Mesenteric fat pad (tissue), 1 donor: Measurements from ENCODE around the gene PKHD1. TPM values are rescaled to one million over a fixed set of nuclear protein-coding genes. Genes with fewer than 3 reads are reported as not detected.
"Not testable (repeated sequence)": the region's sequence is repeated elsewhere in the genome, so short reads cannot be mapped to it uniquely, and the experiment has no call there.

Experiments
- DNase-seq: peaks from one replicate; pipeline ENCODE4 v3.0.0-alpha.2; 2020; ENCODE audit warnings: low spot score
- total RNA-seq: library from RNA; stranded (reverse); fragmentation: NEBNext Ultra II Directional; extraction: Animal tissue kit (Norgen Biotek cat#: 25700); gene quantifications from one replicate; pipeline ENCODE4 v1.2.1, GENCODE V29; 2021
- donor health status: DM: yes; HTN: yes; CAD: no.

The PKHD1 gene
- total RNA-seq, 1 donor from 2014 or later = not detected

DNA sequence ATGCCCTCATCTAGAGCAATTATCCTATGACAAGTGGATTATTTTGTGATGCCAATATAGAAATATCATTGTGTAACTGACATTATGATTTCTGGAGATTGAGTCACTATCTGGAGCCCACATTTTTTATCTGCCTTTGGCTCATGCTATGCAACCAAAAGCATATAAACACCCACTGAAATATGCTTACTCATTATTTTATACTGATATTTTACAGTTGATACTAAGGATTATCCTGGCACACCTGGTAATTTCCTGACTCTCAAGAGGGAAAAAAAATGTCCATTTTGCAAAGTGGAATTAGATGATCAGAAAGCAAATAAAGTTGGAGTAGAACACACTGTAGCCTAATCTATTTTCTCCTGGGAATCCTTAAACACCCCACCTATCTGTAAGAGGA, 154.5 kb downstream of the PKHD1 start:
- DNase-seq = no peak

DNA sequence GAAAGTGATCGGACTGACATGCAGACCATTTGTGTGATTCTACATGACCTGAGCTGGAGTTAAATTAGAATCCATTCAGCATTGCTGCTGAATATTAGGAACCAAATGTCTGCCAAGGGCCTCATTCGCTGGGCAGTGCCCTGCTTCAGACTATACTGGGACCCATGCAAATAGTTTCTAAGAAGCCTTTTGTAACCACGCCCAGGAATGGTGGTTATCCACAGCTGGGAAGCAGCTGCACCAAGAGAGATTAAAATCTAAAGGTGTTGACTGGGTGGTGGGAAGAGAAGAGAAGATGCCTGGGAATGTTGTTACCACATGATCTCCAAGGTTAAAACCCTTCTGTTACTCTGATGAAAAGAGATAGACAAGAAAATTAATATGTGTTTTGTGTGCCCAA, 156.8 kb downstream of the PKHD1 start:
- no peak for DNase-seq

DNA sequence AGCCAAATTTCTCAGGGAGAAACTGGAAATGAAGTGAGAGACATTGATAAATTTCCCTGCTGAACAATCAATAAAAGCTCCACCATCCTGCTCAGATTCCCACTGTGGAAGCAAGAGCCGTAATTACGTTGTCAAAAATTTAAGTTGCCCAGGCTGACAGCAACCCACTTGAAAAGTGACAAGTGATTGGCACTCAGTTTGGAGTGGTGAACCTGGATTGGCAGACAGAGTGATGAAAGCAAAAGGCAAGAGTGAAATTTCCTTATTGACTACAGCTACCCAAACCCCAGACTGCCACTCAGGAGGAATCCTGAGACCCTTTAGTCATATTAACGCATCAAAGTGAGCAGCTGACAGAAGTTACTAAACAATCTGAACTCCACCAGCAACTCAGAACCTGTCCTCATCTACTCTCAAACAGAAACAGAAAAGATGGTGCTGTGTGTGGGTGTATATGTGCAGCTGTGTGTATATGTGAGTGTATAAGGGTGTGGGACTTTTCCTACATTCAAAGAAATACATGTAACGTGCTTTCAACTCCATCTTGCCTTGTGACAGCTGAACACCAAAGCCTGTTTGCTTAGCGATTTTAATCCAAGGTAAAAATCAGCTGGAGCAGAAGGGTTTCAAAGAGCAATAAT, 157.4 kb downstream of the PKHD1 start:
- DNase-seq = no peak

DNA sequence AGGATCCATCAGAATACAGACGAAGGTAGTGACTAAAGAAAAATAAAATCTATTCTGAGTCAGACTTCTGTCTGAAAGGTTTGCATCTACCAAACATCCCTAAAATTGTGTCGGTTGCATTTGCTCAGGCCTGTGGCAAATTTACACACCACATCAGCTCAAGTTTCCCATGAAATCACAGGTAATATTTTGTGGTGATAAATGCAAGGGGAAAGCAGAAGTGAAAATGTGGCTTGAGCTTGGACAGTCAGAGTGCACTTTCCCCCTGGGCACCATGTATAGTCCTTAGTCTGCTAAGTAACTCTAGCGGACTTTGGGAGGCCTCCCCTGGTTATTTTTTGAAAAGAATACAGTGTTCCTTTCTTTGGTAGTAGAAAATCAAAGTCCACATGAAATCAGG, 159.1 kb downstream of the PKHD1 start:
- DNase-seq = no peak

DNA sequence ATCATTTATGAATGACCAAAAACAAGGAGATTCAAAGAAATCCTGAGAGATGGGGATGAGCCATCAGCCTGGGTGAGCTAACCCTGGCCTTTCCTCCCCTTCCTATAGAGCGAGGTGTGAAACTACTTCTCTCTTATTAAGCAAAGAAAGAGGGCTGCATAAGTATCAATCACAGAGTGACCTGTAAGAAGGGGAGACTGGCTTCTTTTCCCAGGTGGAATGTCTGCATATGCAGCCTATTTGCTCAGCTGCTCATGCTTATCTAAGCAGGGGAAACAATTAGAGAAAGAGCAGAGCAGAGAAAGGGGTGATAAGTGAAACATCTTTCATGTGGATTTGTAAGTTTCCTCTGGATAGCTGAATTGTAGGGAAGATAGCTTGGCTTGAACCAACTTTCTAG, 160.0 kb downstream of the PKHD1 start:
- no peak for DNase-seq

DNA sequence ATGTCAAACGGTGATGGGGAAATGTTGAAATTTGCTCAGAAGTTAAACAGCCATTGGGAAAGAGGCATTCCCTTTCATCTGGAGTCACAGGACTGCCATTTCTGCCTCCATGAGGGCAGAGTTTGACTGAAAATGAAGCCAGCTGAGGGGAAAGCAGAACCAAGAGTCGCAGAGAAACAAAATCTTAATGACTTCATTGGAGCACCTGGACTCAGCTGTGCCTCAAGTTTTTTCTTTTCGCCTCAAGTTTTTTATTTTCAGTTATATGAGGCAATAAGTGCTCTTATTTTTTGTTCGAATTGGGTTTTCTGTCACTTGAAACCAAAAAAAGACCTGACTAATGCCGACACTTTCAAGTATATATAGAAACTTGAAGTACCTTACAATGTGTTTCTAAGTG, 161.3 kb downstream of the PKHD1 start:
- no peak for DNase-seq

DNA sequence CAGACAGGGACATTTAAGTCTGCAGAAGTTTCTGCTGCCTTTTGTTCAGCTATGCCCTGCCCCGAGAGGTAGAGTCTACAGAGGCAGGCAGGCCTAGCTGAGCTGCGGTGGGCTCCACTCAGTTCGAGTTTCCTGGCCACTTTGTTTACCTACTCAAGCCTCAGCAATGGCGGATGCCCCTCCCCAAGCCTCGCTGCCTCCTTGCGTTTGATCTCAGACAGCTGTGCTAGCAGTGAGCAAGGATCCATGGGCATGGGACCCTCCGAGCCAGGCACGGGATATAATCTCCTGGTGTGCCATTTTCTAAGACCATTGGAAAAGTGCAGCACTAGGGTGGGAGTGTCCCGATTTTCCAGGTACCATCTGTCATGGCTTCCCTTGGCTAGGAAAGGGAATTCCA, 164.9 kb downstream of the PKHD1 start:
- DNase-seq = not testable (repeated sequence)

DNA sequence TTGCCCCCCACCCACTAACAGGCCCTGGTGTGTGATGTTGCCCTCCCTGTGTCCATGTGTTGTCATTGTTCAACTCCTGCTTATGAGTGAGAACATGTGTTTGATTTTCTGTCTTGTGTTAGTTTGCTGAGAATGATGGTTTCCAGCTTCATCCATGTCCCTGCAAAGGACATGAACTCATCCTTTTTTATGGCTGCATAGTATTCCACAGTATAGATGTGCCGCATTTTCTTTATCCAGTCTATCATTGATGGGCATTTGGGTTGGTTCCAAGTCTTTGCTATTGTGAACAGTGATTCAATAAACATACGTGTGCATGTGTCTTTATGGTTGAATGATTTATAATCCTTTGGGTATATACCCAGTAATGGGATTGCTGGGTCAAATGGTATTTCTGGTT, 169.1 kb downstream of the PKHD1 start:
- DNase-seq = not testable (repeated sequence)

DNA sequence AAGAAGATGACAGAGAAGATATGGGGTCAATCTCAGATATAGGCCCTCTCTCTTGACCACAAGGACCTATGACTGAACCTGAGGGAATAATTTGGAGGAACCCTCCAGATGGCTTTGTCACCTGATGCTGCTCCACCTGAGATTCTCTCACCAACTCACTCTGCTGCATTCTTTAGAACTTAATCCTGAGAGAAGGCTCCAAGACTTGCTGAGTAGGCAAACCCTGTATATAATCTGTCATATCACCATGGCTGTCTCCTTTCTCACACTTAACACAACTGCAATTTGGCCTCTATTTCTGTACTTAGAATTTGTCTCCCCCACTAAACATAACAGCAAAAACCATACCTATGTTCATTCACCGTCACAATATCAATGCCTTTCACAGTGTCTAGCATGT, 172.3 kb downstream of the PKHD1 start:
- no peak for DNase-seq

DNA sequence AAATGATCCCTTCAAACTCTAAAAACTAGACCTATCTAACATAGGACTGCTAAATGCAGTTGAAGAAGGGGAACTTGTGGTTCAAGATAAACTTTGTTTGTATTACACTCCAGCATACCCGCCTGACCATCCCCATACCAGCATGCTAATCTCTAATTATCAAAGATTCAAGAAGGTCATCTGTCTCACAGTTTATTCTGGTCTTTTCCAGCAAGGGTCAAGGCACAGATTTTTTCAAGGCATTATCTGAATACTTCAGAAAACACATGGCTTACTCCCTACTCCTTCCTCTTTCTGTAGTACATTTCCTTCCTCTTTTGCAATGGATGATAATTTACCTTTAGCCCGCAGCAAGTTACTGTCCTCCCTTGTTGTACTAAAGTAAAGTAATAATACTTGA, 174.1 kb downstream of the PKHD1 start:
- DNase-seq = no peak

DNA sequence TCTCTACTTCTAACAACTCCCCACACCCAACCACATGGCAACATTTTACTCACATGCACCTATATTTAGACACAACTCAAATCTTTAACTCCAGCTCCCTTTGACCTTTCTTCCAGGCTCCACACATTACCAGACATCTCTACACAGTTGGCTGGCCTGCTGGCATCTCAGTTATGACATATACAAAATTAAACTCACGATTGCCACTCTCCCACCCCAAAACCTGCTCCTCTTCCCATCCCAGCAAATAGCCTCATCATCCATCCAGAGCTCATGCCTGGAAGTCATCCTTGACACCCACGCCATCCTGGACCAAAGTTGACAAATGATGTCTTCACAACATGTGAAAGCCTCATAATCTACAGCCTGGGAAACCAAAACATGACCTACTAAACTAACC, 176.6 kb downstream of the PKHD1 start:
- DNase-seq = no peak

DNA sequence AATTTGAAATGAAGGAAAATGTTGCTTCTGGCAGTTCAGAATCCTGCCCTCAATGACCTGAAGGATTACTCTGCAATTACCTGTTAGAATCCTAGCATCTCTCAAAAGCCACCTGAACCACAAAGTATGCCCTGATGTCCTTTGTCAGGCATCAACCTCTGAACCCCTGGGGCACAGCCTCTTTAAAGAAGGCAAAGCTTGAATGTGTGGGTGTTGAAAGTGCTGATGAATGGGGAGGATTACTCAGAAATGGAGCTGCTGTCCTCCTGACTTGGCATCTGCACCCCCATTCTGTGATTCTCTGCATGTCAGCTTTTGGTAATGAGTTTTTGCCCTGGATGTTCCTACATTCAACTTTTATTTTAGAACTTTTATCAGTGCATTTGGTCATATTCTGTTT, 179.2 kb downstream of the PKHD1 start:
- DNase-seq = no peak

DNA sequence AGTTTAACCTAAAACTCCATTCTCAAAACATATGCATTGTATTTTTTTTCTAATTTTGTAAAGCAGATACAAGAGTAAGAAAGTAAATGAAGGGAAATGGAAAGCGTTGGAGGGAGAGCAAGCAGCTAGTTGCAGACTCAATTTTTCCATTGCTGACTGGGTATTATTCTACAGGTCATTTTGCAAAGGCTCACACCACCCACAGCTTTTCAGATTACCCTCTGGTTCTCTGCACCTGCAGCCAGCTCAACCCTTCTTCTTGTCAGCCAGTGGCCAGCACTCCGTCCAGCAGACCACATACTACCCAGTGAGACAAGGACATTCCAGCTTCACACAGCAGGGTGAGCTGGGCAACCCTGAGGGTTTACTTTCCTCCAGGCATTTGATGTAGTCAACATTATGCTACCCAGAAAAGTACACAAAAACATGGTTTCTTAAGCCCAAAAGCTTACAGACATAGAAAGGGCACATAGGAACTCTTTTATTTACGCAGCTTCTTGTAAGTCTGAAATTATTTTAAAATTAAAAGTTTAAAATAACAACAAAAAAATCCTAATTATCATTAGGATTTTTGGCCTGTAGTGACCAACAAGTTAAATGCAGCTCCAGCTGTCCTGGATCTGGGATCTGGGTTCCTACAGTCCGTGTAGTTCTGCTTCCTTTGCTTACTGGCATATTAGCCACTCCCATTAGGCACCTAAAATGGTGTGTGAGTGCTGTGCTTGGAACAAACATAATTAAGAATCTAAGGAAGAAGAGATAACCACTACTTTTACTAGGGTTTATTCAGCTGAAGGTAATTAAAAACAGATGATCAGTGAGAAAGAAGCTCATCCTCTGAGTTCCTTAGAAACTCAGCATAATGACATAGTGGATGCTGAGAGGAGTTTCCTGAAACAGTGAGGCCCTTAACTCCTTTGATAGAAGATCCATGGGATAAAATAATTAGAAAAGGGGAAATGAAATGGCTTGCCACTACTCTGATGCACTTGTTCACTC, 185.3 kb downstream of the PKHD1 start:
- no peak for DNase-seq

DNA sequence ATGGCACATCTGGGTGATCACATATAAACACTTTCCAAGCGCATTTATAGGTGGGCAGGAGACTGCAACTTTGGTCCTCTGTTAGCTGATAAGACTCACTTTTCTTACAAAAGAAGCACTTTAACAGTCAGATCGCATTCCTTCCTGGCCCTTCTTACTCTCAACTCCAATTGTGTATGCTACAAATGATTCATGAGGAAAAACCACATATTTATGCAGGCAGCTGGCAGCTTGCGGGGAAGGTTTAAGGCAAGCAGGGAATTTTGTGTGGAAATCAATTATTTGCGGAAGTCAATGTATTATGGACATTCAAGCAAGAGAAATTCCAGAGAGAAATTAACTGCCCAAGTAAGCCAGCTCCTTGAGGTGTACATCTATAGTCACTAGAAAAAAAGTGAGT, 194.0 kb downstream of the PKHD1 start:
- no peak for DNase-seq

DNA sequence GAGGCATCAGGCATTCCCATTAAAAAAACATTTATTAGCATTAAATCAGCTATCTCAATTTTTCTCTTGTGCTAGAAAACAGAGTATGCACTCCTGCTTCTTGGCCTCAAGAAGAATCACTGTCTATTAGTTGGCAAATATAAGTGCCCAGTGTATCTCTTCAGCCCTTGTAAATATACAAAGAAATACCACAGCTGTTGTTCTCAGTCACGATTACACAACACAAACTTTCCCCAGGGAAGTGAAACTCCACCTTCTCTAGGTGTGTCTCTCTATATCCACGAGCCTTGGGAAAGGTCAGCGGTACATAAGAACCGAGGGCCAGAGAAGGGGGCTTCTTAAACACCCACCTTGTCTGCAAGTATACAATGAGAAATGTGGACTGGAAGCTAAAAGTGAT, 194.7 kb downstream of the PKHD1 start:
- no peak for DNase-seq

DNA sequence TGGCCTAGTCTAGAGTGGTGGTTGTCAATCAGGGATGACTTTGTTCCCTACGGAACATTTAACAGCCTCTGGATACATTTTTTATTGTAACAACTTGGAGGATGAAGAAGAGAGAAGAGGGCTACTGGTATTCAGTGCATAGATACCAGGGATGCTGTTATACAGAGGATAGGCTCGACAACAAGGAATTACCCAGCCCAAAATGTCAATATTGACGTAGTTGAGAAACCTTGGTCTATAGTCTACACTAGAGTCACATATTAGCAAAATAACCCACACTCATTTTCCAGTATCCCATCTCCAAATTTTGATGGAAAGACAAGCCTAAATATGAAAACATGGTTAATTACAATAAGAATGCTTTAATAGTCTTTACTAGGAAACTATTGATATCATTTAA, 195.1 kb downstream of the PKHD1 start:
- DNase-seq = no peak

DNA sequence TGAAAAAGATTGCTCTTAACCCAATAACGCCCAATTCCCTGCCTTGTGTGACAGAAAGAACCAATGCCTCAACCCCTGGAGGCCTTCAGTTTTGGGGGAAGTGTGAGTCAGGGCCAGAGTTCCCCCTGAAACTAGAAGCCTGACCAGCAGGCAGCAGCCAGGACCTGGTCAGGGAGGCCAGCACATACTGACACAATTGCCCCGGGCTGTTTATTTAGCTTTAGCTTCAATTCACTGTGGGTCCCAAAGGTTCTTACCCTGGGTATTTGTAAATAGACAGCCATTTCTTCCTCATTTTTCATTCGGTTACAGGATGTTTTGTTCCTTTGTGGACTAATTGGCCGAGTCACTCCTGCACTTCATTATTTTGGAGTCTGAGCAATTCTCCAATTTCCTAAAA, 195.6 kb downstream of the PKHD1 start:
- DNase-seq = no peak

DNA sequence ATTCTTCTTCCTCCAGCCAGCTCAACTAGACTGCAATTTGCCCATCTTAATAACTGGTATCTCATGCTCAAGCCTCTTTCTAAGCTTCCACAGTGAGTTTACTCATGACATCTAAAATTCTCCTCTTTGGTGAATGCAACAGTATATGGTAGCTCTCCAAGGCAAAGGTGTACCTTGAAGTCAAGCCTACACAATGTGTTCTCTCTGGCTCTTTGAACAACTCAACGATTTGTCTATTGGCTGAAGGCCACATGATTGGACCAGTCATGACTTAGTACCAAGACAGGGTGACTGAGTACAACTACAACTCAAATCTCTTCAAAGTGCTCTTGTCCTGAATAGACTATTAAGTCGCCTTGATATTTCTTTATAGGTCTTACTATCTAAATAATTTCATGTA, 199.6 kb downstream of the PKHD1 start:
- DNase-seq = no peak

DNA sequence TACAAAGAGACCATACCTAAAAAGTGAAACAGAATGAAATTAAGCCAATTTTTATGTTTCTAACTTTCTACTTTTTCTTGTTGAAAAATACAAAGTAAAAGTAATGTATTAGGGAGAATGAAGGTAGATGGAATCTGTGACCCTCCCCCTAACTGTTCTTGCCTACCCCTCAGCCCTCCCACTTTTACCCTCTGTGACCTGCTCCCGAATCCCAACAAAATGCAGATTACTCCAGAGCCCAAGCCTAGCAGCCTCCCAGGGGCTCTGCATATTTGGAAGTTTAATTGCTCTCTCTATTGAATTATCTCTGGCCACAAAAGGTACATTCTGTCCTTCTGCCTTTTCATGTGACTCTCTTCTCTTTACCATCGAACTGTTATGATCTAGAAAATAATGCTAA, 201.5 kb downstream of the PKHD1 start:
- DNase-seq = no peak

DNA sequence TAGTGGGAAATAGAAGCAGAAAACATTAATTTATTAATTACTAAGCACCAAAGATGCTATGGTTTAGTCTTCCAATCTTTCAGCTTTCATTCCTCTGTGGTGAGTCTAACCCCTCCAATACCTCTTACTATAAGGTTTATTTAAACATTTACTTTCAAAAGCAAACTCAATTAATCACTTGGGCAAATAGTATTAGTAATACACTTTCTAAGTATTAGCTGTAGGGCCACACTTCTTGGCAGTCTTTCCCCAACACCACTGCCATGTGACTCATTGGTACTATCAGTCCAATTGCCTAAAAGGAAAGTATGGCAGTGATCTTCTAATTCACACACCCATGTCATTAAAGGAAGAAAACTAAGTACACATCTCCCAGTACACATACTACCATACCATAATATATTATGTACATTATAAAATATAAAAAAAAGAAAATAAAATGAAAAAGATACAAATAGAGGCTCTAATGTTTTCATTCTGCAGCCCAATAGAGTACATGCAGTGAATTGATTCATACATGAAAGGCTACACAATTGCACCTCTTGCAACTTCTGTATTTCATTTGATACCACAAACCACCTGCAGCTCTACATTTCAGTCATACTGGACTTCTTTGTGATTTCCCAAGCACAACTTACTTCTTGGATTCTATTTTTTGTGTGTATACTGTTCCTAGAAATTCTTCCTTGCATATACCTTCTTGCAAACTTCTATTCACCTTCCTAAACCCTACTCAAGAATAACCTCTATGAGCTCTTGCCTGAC, 218.6 kb downstream of the PKHD1 start:
- DNase-seq = no peak

DNA sequence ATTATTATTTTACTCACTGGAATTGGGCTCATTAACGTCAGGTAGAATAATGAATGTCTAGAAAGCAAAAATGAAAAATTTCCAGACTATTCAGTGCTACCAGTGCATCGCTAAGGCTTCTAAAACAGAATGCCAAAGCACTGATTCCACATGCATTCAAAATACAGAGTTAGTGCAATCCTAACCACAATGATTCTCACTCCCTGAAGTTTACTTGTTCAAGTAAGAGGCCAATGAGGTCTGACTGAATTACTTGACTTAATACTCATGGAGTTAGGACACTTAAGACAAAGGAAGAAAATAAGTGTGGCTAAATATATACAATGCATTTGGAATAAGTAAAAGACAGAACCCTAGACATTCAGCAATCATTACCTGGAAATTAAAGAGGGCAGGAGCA, 220.5 kb downstream of the PKHD1 start:
- no peak for DNase-seq

DNA sequence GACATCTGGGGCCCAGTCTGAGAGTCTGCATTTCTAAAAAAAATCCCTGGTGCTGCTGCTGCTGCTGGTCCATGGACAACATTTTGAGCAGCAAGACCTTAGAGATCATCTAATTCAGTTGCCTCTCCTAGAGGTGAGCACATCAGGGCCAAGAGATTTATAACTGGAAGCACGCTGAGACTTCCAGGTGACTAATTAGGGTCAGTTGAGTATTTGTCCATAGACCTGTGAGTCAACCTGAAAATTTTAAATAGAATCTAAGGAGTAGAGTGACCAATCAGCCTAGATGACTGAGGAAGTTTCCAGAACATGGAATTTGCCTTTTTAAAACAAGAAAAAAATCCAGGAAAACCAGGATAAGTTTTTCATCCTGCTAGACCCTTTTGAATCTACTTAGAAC, 221.4 kb downstream of the PKHD1 start:
- no peak for DNase-seq
